ENCODE results near the gene ARHGAP31.
"Not testable (repeated sequence)": the region's sequence is repeated elsewhere in the genome, so short reads cannot be mapped to it uniquely, and the experiment has no call there.

The ARHGAP31 gene

GRCh38 chr3:119293871-119294695, at the start of gene ARHGAP31:
Gene ARHGAP31 (plus strand): TSS chr3:119294383. CDS start chr3:119294905, 522 bp downstream.
- peak; percentile 84 for DNase-seq (ENCODE audit: low spot score)

GRCh38 chr3:119245778-119246177, 48.4 kb upstream of the ARHGAP31 start:
- no peak for DNase-seq (ENCODE audit: low spot score)

GRCh38 chr3:119255214-119255613, 39.0 kb upstream of the ARHGAP31 start:
- DNase-seq (ENCODE audit: low spot score): no peak

- DNase-seq (ENCODE audit: low spot score): no peak
Measured at GRCh38 chr3:119257111-119257510, 37.1 kb upstream of the ARHGAP31 start.

- no peak for DNase-seq (ENCODE audit: low spot score)
Measured at GRCh38 chr3:119257654-119258410, 36.4 kb upstream of the ARHGAP31 start.

GRCh38 chr3:119258915-119259314, 35.3 kb upstream of the ARHGAP31 start:
- DNase-seq (ENCODE audit: low spot score): no peak

- no peak for DNase-seq (ENCODE audit: low spot score)
Measured at GRCh38 chr3:119259821-119260220, 34.4 kb upstream of the ARHGAP31 start.

- DNase-seq (ENCODE audit: low spot score): no peak
Measured at GRCh38 chr3:119261055-119261454, 33.1 kb upstream of the ARHGAP31 start.

GRCh38 chr3:119270212-119270611, 24.0 kb upstream of the ARHGAP31 start:
- DNase-seq (ENCODE audit: low spot score): not testable (repeated sequence)

- no peak for DNase-seq (ENCODE audit: low spot score)
Measured at GRCh38 chr3:119276680-119277079, 17.5 kb upstream of the ARHGAP31 start.

- no peak for DNase-seq (ENCODE audit: low spot score)
Measured at GRCh38 chr3:119279101-119279554, 15.1 kb upstream of the ARHGAP31 start.

- no peak for DNase-seq (ENCODE audit: low spot score)
Measured at GRCh38 chr3:119279584-119280243, 14.5 kb upstream of the ARHGAP31 start.

GRCh38 chr3:119288669-119289403, 5.3 kb upstream of the ARHGAP31 start:
- DNase-seq (ENCODE audit: low spot score): no peak

- DNase-seq (ENCODE audit: low spot score): no peak
Measured at GRCh38 chr3:119289404-119289770, 4.8 kb upstream of the ARHGAP31 start.

GRCh38 chr3:119290613-119291012, 3.6 kb upstream of the ARHGAP31 start:
- no peak for DNase-seq (ENCODE audit: low spot score)

- no peak for DNase-seq (ENCODE audit: low spot score)
Measured at GRCh38 chr3:119291062-119291700, 3.0 kb upstream of the ARHGAP31 start.

- peak; percentile 27 for DNase-seq (ENCODE audit: low spot score)
Measured at GRCh38 chr3:119292666-119293065, 1.5 kb upstream of the ARHGAP31 start.

- no peak for DNase-seq (ENCODE audit: low spot score)
Measured at GRCh38 chr3:119293105-119293870, 895 bp upstream of the ARHGAP31 start.

GRCh38 chr3:119294696-119295671, 801 bp downstream of the ARHGAP31 start:
- DNase-seq (ENCODE audit: low spot score): peak; percentile 55

Measured in CD4-positive, alpha-beta T cell treated with Interleukin-15 for 4 hours (primary cell).